A549 (cell line): ENCODE data around the gene XYLB. TPM values are rescaled to one million over a fixed set of nuclear protein-coding genes. Genes with fewer than 3 reads are reported as not detected.

Source experiments
- ATAC-seq, 2 experiments: fragments of 200-7000 bp in 1 of 2; fragments of >200 bp in 1 of 2; cut with Nextera tagmentation in 1 of 2; cut with Tn5 transposase in 1 of 2; 3 replicates each; pipeline versions ENCODE4 v1.8.0 to v1.9.1; 2018 to 2020; ENCODE audit warnings: mild to moderate bottlenecking in 1 of 2, moderate library complexity in 1 of 2
- CTCF ChIA-PET: fragments of 300-600 bp; sonication (Branson Sonifier 250); formaldehyde crosslinking; extraction: SDS; loops from one replicate; lab custom pipeline; 2021; ENCODE audit warnings: antibody characterized with exemption, inconsistent platforms; lab: Yijun Ruan, JAX
- POLR2A ChIA-PET: fragments of 350-600 bp; formaldehyde crosslinking; extraction: SDS; loops from one replicate; lab custom pipeline; 2021; ENCODE audit warnings: antibody characterized with exemption, inconsistent platforms; lab: Yijun Ruan, JAX
- DNase-seq, 2 experiments: peaks; one replicate each; pipeline versions ENCODE4 v3.0.0 to v3.0.0-alpha.2; 2011 to 2016; ENCODE audit warnings: low read depth in 1 of 2, low spot score in 1 of 2
- FAIRE-seq: peaks from 2 replicates; lab custom pipeline; 2011; peaks lifted over from hg19 to GRCh38; lab: Jason Lieb, UNC
- H3K27ac ChIP-seq, 2 experiments: fragments of >200 bp; sonication (Bioruptor Twin); formaldehyde crosslinking; 3 replicates each; pipeline ENCODE4 v1.5.1; 2016 to 2017
- H3K4me1 ChIP-seq: fragments of >200 bp; sonication (Bioruptor Twin); formaldehyde crosslinking; 3 replicates; pipeline ENCODE4 v1.6.1; 2016
- H3K4me2 ChIP-seq: fragments of >200 bp; sonication (Bioruptor Twin); formaldehyde crosslinking; 3 replicates; pipeline ENCODE4 v1.6.1; 2016
- H3K4me3 ChIP-seq: fragments of >200 bp; sonication (Bioruptor Twin); formaldehyde crosslinking; 3 replicates; pipeline ENCODE4 v1.5.1; 2016
- H3K9me3 ChIP-seq: fragments of >200 bp; sonication (Bioruptor Twin); formaldehyde crosslinking; 3 replicates; pipeline ENCODE4 v1.6.1; 2016
- ATOH8 ChIP-seq: fragments of 250-450 bp; sonication (Bioruptor Pico); IDR thresholded peaks from 2 replicates; pipeline ENCODE4 v1.5.0; 2020; ENCODE audit warnings: low read depth, mild to moderate bottlenecking, moderate library complexity
- BHLHE40 ChIP-seq: IDR thresholded peaks from 2 replicates; pipeline ENCODE4 v1.6.1; 2012; ENCODE audit warnings: low read depth, low read length, inconsistent platforms
- CBX8 ChIP-seq: fragments of 200-600 bp; sonication (generic); IDR thresholded peaks from 2 replicates; pipeline ENCODE4 v1.6.1; 2016
- CEBPB ChIP-seq, 2 experiments: fragments of >200 bp in 1 of 2; sonication (Bioruptor Twin) in 1 of 2; formaldehyde crosslinking in 1 of 2; IDR thresholded peaks; 2 replicates each; pipeline ENCODE4 v1.6.1; 2012 to 2016
- CHD2 ChIP-seq: fragments of 150-350 bp; IDR thresholded peaks from 2 replicates; pipeline ENCODE4 v1.6.1; 2014; ENCODE audit warnings: low read length; ENCODE audit not compliant: partially characterized antibody
- E2F6 ChIP-seq: IDR thresholded peaks from 2 replicates; pipeline ENCODE4 v1.6.1; 2012; ENCODE audit warnings: low read depth, borderline replicate concordance
- EHF ChIP-seq: fragments of 250-450 bp; sonication (Bioruptor Pico); IDR thresholded peaks from 2 replicates; pipeline ENCODE4 v1.5.0; 2020; ENCODE audit warnings: mild to moderate bottlenecking
- ELK1 ChIP-seq: fragments of 150-350 bp; IDR thresholded peaks from 2 replicates; pipeline ENCODE4 v1.6.1; 2014; ENCODE audit warnings: low read depth, mild to moderate bottlenecking, low read length
- EP300 ChIP-seq, 2 experiments: fragments of >200 bp; sonication (Bioruptor Twin); formaldehyde crosslinking; IDR thresholded peaks; 2 replicates in 1 of 2; 3 replicates in 1 of 2; pipeline ENCODE4 v1.6.1; 2016 to 2017
- ESRRA ChIP-seq: fragments of 150-350 bp; IDR thresholded peaks from 2 replicates; pipeline ENCODE4 v1.6.1; 2014; ENCODE audit warnings: mild to moderate bottlenecking, low read length, borderline replicate concordance
- FOSL2 ChIP-seq, 2 experiments: fragments of 450-650 bp in 1 of 2; fragments of >200 bp in 1 of 2; sonication (Bioruptor Twin) in 1 of 2; formaldehyde crosslinking; IDR thresholded peaks; 2 replicates each; pipeline versions ENCODE4 v1.5.0 to v1.6.1; 2016 to 2020; ENCODE audit warnings: mild to moderate bottlenecking in 1 of 2, moderate library complexity in 1 of 2
- GATA3 ChIP-seq: IDR thresholded peaks from 2 replicates; pipeline ENCODE4 v1.6.1; 2012; ENCODE audit warnings: borderline replicate concordance
- HDAC2 ChIP-seq: fragments of 200-600 bp; sonication (generic); IDR thresholded peaks from 2 replicates; pipeline ENCODE4 v1.6.1; 2016
- HEYL ChIP-seq: fragments of 250-450 bp; sonication (Bioruptor Pico); IDR thresholded peaks from 2 replicates; pipeline ENCODE4 v1.8.0; 2021; ENCODE audit warnings: mild to moderate bottlenecking, moderate library complexity
- HOXB13 ChIP-seq: fragments of 250-450 bp; sonication (Bioruptor Pico); IDR thresholded peaks from 2 replicates; pipeline ENCODE4 v1.5.0; 2020; ENCODE audit warnings: low read depth, mild to moderate bottlenecking, moderate library complexity
- JUN ChIP-seq, 2 experiments: fragments of >200 bp; sonication (Bioruptor Twin); formaldehyde crosslinking; IDR thresholded peaks; 2 replicates in 1 of 2; 3 replicates in 1 of 2; pipeline ENCODE4 v1.6.1; 2016 to 2017
- KDM1A ChIP-seq: fragments of 200-600 bp; sonication (generic); IDR thresholded peaks from 2 replicates; pipeline ENCODE4 v1.6.1; 2016; ENCODE audit warnings: low read depth, mild to moderate bottlenecking
- KDM5A ChIP-seq: fragments of 200-600 bp; sonication (generic); IDR thresholded peaks from 2 replicates; pipeline ENCODE4 v1.6.1; 2016; ENCODE audit warnings: antibody characterized with exemption, mild to moderate bottlenecking
- MAX ChIP-seq: IDR thresholded peaks from 2 replicates; pipeline ENCODE4 v1.6.1; 2012
- MYC ChIP-seq: IDR thresholded peaks from 2 replicates; pipeline ENCODE4 v1.6.1; 2012; ENCODE audit warnings: mild to moderate bottlenecking, inconsistent platforms, low read length, improper control_type of control experiment, borderline replicate concordance
- NPAS2 ChIP-seq: fragments of 250-450 bp; sonication (Bioruptor Pico); IDR thresholded peaks from 2 replicates; pipeline ENCODE4 v1.8.0; 2022; ENCODE audit warnings: mild to moderate bottlenecking, moderate library complexity, borderline replicate concordance
- NR3C1 ChIP-seq: fragments of >200 bp; sonication (Bioruptor Twin); formaldehyde crosslinking; IDR thresholded peaks from 3 replicates; pipeline ENCODE4 v1.6.1; 2017
- PBX3 ChIP-seq: IDR thresholded peaks from 2 replicates; pipeline ENCODE4 v1.6.1; 2012
- RNF2 ChIP-seq: fragments of 200-600 bp; sonication (generic); IDR thresholded peaks from 2 replicates; pipeline ENCODE4 v1.6.1; 2016; ENCODE audit warnings: low read depth, mild to moderate bottlenecking, antibody characterized with exemption, moderate library complexity, borderline replicate concordance
- SMC3 ChIP-seq: fragments of >200 bp; sonication (Bioruptor Twin); formaldehyde crosslinking; IDR thresholded peaks from 3 replicates; pipeline ENCODE4 v1.6.1; 2018; ENCODE audit warnings: inconsistent platforms
- TP53 ChIP-seq: fragments of 250-450 bp; sonication (Bioruptor Pico); IDR thresholded peaks from 2 replicates; pipeline ENCODE4 v1.5.0; 2021; ENCODE audit warnings: mild to moderate bottlenecking, moderate library complexity
- USF2 ChIP-seq: fragments of 450-650 bp; IDR thresholded peaks from 2 replicates; pipeline ENCODE4 v1.6.1; 2014; ENCODE audit warnings: antibody characterized with exemption
- ZNF302 ChIP-seq: fragments of 250-450 bp; sonication (Bioruptor Pico); IDR thresholded peaks from 2 replicates; pipeline ENCODE4 v1.9.0; 2021; ENCODE audit warnings: inconsistent platforms, mild to moderate bottlenecking, moderate library complexity
- ZSCAN20 ChIP-seq: fragments of 250-450 bp; sonication (Bioruptor Pico); IDR thresholded peaks from 2 replicates; pipeline ENCODE4 v1.8.0; 2022; ENCODE audit warnings: mild to moderate bottlenecking, moderate library complexity
- WGBS: methylation state at CpG from one replicate; pipeline ENCODE4 v1.1.6; 2017; ENCODE audit errors: missing lambda C conversion rate; 5-methylcytosine and 5-hydroxymethylcytosine counted together
- polyA plus RNA-seq, 4 experiments: library from polyadenylated mRNA; depleted of rRNA in 3 of 4; stranded (reverse); fragments of >200 nt; fragmentation: RNase III in 1 of 4; extraction: RNeasy Plus Mini Kit Qiagen cat#74134 plus additional on column Dnase treatment in 1 of 4; gene quantifications; 2 replicates in 3 of 4; 3 replicates in 1 of 4; pipeline ENCODE4 v1.2.3, GENCODE V29; 2011 to 2017

The XYLB gene
- polyA plus RNA-seq, 2 of the 4 experiments (the other 2 are of a cell fraction) = 4.9 to 5.4 TPM

- FAIRE-seq (no peak), ATAC-seq (no peak), DNase-seq (no peak)
- no peak overlapping the region for H3K4me2 ChIP-seq
- TF ChIP-seq CHD2 (no peak), GATA3 (no peak), HEYL (CRISPR knock-in tag) (no peak), RNF2 (no peak), MYC (no peak), EHF (CRISPR knock-in tag) (no peak), JUN (IDR thresholded peaks at IDR 0.05) (no peak), CEBPB (IDR thresholded peaks at IDR 0.05) (no peak), ATOH8 (CRISPR knock-in tag) (no peak), EP300 (IDR thresholded peaks at IDR 0.05) (no peak), ZSCAN20 (CRISPR knock-in tag) (no peak)
- H3K4me1 ChIP-seq = no peaks in the 10 kb centered on the region
- no peak overlapping the region for H3K4me3 ChIP-seq
- WGBS = 67% methylated on average over 2 of the region's 2 CpGs
- no peak overlapping the region for H3K27ac ChIP-seq
- no peaks in the 10 kb centered on the region for H3K9me3 ChIP-seq
- ChIA-PET POLR2A (no interaction called here), CTCF (interaction anchor here (0.9 to 1.0 kb wide), 2 partner anchors 110 to 366 kb away, joined by 3 to 5 read pairs; no protein-coding TSS in a partner anchor)
These were observed 23.6 kb downstream of the XYLB start for GRCh38 chr3:38370149-38370548.

GRCh38 chr3:38370861-38371260 is 24.3 kb downstream of the XYLB start:
- Histone ChIP-seq H3K4me2 (no peak overlapping the region), H3K27ac (no peak overlapping the region), H3K9me3 (no peaks in the 10 kb centered on the region), H3K4me1 (no peaks in the 10 kb centered on the region), H3K4me3 (no peak overlapping the region)
- CTCF ChIA-PET = interaction anchor here (1.4 kb wide), 1 partner anchor 109 kb away, joined by 4 read pairs; no protein-coding TSS in a partner anchor
- 84% methylated on average over 3 of the region's 4 CpGs for WGBS
- TF ChIP-seq EHF (CRISPR knock-in tag) (no peak), FOSL2 (IDR thresholded peaks at IDR 0.05) (no peak), FOSL2 (CRISPR knock-in tag; IDR thresholded peaks at IDR 0.05) (no peak), CEBPB (IDR thresholded peaks at IDR 0.05) (no peak), BHLHE40 (no peak), SMC3 (no peak), USF2 (no peak), E2F6 (no peak), NR3C1 (no peak), EP300 (IDR thresholded peaks at IDR 0.05) (no peak), CBX8 (no peak)
- DNase-seq (no peak), ATAC-seq (no peak), FAIRE-seq (no peak)
- POLR2A ChIA-PET = no interaction called here

- H3K27ac ChIP-seq = no peak overlapping the region
- no peak overlapping the region for H3K4me3 ChIP-seq
- H3K4me1 ChIP-seq = no peaks in the 10 kb centered on the region
- no peak for DNase-seq
- WGBS = 90% methylated on average over 15 of the region's 15 CpGs
- no peaks in the 10 kb centered on the region for H3K9me3 ChIP-seq
- no peak for ATAC-seq
- no peak for FAIRE-seq
- POLR2A ChIA-PET = no interaction called here
- TF ChIP-seq KDM1A = no peak
- no peak for TF ChIP-seq HDAC2
- no peak for TF ChIP-seq ELK1
- TF ChIP-seq HOXB13 (CRISPR knock-in tag) = no peak
- no peak for TF ChIP-seq ZNF302 (CRISPR knock-in tag)
- TF ChIP-seq TP53 (CRISPR knock-in tag) = no peak
- no peak for TF ChIP-seq USF2
- TF ChIP-seq ESRRA = no peak
- TF ChIP-seq PBX3 = no peak
- TF ChIP-seq KDM5A = no peak
- TF ChIP-seq NPAS2 = no peak
- no peak for TF ChIP-seq MAX
- TF ChIP-seq, all 56 proteins: peak for 0
- H3K4me2 ChIP-seq = no peak overlapping the region
- CTCF ChIA-PET = interaction anchor here (1.4 kb wide), 1 partner anchor 108 kb away, joined by 4 read pairs; no protein-coding TSS in a partner anchor
These were observed 25.1 kb downstream of the XYLB start for GRCh38 chr3:38371541-38372213.
